Stimulated activated CD4-positive, alpha-beta T cell treated with anti-CD3 and anti-CD28 coated beads, Interleukin-4, amount 100 ng/mL, for 24 hours (primary cell): ENCODE data around the gene DYNLT5.
"Not testable (repeated sequence)": the region's sequence is repeated elsewhere in the genome, so short reads cannot be mapped to it uniquely, and the experiment has no call there.

Experiments
- DNase-seq: peaks from one replicate; pipeline ENCODE4 v3.0.0-alpha.2; 2020

DYNLT5 gene

GRCh38 chr1:66791621-66792610 is 39.7 kb downstream of the DYNLT5 start:
- no peak for DNase-seq

GRCh38 chr1:66795839-66796238 is 43.6 kb downstream of the DYNLT5 start:
- not testable (repeated sequence) for DNase-seq

DNA sequence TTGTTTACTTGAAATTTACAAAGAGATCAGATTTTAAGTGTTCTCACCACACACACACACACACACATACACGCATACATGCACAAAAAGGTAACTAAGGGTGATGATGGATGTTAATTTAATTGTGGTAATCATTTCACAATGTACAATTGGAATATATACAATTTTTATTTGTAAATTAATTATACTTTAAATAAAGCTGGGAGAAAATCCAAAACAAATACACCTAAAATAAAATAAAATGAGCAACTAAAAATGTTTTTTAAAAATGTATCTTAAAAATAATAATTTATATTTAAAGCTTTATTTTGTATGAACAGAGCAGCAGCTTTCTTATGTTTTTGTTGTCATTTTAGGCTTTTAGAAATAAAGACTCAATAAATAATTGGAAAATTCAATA is 57.0 kb downstream of the DYNLT5 start:
- no peak for DNase-seq

GRCh38 chr1:66809736-66810326 is 57.6 kb downstream of the DYNLT5 start:
- DNase-seq: no peak

GRCh38 chr1:66824771-66825170 is 72.5 kb downstream of the DYNLT5 start:
- DNase-seq: no peak
